Measurements from ENCODE around the gene ARHGAP25. TPM values are rescaled to one million over a fixed set of nuclear protein-coding genes. Genes with fewer than 3 reads are reported as not detected.

The ARHGAP25 gene
- total and polyA plus RNA-seq, 10 of the 15 experiments (the other 5 are each of a cell fraction or from before 2014, with no cell fraction given): 0.15 to 1.0 (median 0.46) TPM

DNA sequence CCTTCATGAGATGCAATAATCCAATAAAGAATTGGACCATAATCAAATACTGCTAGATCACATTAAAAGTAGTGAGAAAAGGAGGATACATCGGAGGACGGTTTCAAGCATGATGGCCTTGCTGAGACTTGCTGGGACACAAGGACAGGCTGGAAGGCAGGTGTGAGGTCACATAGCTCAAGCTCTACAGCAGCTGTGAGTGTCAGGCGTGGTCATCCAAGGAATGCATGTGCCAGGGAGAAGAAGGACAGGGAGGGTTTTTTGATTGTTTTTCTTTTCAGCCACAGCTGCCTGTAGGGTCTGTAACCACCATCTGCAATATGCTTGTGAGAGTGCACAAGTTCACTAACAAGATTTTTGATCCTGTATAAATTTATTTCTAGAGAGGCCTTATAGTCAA is 79.0 kb downstream of the ARHGAP25 start:
- in situ Hi-C loops (cut with MboI): no loop called here
- H3K9me3 ChIP-seq (replicated peaks; ENCODE audit: control insufficient read depth, insufficient read depth, low read length): no peaks in the 10 kb centered on the region; the same call in 2 of the 3 replicates
- no peak overlapping the region for H2AFZ ChIP-seq (ENCODE audit: control insufficient read depth, low read depth, low read length)
- SMC1A ChIA-PET (ENCODE audit: uncharacterized antibody, unreplicated experiment): no interaction called here
- WGBS (ENCODE audit: insufficient coverage, insufficient replicate concordance, low lambda C conversion rate, missing lambda C conversion rate): 78% methylated on average over 3 of the region's 3 CpGs
- RAD21 ChIA-PET (ENCODE audit: unreplicated experiment): no interaction called here
- FAIRE-seq (no peak), ATAC-seq (no peak), DNase-seq (ENCODE audit: low read depth, low spot score) (no peak)
- no peak overlapping the region for H3K9ac ChIP-seq (ENCODE audit: control insufficient read depth, insufficient read depth, low read length)
- H3K4me2 ChIP-seq (ENCODE audit: control insufficient read depth, insufficient read depth): no peak overlapping the region
- H4K20me1 ChIP-seq (ENCODE audit: control insufficient read depth, insufficient read depth): no peaks in the 10 kb centered on the region
- BruUV-seq (replicated peaks): no TSS peak
- no peak for TF ChIP-seq STAT3 (IDR thresholded peaks at IDR 0.05; ENCODE audit: low read depth, low read length)
- no peak for TF ChIP-seq SP1 (IDR thresholded peaks at IDR 0.05; ENCODE audit: low read depth, low read length)
- no peak for TF ChIP-seq POLR2AphosphoS5 (IDR thresholded peaks at IDR 0.05; ENCODE audit: low read length)
- no peak for TF ChIP-seq EGR1 (IDR thresholded peaks at IDR 0.05; ENCODE audit: borderline replicate concordance in 1 of 2, low read depth in 2 of 2, low read length in 2 of 2)
- TF ChIP-seq ZNF207 (IDR thresholded peaks at IDR 0.05; ENCODE audit: borderline replicate concordance): no peak
- no peak overlapping the region for H3K27ac ChIP-seq (ENCODE audit: control insufficient read depth, insufficient read depth)
- POLR2A ChIA-PET: no interaction called here
- no peaks in the 10 kb centered on the region for H3K36me3 ChIP-seq (ENCODE audit: control insufficient read depth in 2 of 2, insufficient read depth in 2 of 2, low read length in 1 of 2)
- intact Hi-C loops (cut with micrococcal nuclease; ENCODE audit: unreplicated experiment): no loop called here
- no peak overlapping the region for H3K4me3 ChIP-seq
- CTCF ChIA-PET: no interaction called here
- no peaks in the 10 kb centered on the region for H3K79me2 ChIP-seq (ENCODE audit: control insufficient read depth, insufficient read depth, low read length)
- H3K27me3 ChIP-seq (replicated peaks in 1 of 2; ENCODE audit: control insufficient read depth in 2 of 2, insufficient read depth in 2 of 2, low read length in 1 of 2): peaks cover 0 to 3% of the 10 kb centered on the region in 2 experiments; a peak in 3 of 4 replicates
- H3K4me1 ChIP-seq (ENCODE audit: control insufficient read depth, insufficient read depth, low read length): no peaks in the 10 kb centered on the region

DNA sequence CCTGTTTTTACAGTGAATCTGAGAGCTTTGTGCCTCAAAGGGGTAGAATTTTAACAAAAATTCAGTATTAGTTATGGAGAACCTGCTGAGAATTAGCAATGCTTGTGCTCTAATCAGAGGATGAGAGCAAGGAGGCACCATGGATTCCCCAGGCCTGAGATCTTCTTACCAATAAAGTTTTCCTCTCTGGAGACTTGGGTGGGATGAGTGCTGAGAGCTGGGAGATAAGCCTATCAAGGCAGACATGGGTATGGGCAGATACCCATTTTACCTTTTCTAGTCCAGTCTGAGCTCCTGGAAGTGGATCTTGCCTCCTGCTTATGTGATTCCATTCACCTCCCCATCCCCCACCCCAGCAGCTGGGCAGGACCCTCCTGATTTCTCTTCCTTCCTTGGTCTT is 82.7 kb downstream of the ARHGAP25 start:
- Histone ChIP-seq H3K9ac (ENCODE audit: control insufficient read depth, insufficient read depth, low read length) (no peak overlapping the region), H3K4me2 (ENCODE audit: control insufficient read depth, insufficient read depth) (no peak overlapping the region), H3K27me3 (replicated peaks in 1 of 2; ENCODE audit: control insufficient read depth in 2 of 2, insufficient read depth in 2 of 2, low read length in 1 of 2) (no peaks in the 10 kb centered on the region; a peak in 2 of 4 replicates), H3K27ac (ENCODE audit: control insufficient read depth, insufficient read depth) (no peak overlapping the region), H2AFZ (ENCODE audit: control insufficient read depth, low read depth, low read length) (no peak overlapping the region), H3K36me3 (ENCODE audit: control insufficient read depth in 2 of 2, insufficient read depth in 2 of 2, low read length in 1 of 2) (no peaks in the 10 kb centered on the region), H3K4me1 (ENCODE audit: control insufficient read depth, insufficient read depth, low read length) (no peaks in the 10 kb centered on the region), H3K4me3 (no peak overlapping the region), H3K79me2 (ENCODE audit: control insufficient read depth, insufficient read depth, low read length) (no peaks in the 10 kb centered on the region), H3K9me3 (replicated peaks; ENCODE audit: control insufficient read depth, insufficient read depth, low read length) (no peaks in the 10 kb centered on the region; the same call in 2 of the 3 replicates), H4K20me1 (ENCODE audit: control insufficient read depth, insufficient read depth) (no peaks in the 10 kb centered on the region)
- RAD21 ChIA-PET (ENCODE audit: unreplicated experiment): no interaction called here
- BruUV-seq (replicated peaks): no TSS peak
- DNase-seq (ENCODE audit: low read depth, low spot score) (no peak), ATAC-seq (no peak), FAIRE-seq (no peak)
- SMC1A ChIA-PET (ENCODE audit: uncharacterized antibody, unreplicated experiment): no interaction called here
- in situ Hi-C loops (cut with MboI) (no loop called here), intact Hi-C loops (cut with micrococcal nuclease; ENCODE audit: unreplicated experiment) (no loop called here)
- POLR2A ChIA-PET: no interaction called here
- CTCF ChIA-PET: interaction anchor here (1.0 kb wide), 1 partner anchor 21 kb away, joined by 3 read pairs; no protein-coding TSS in a partner anchor
- TF ChIP-seq CEBPB (IDR thresholded peaks at IDR 0.05; ENCODE audit: borderline replicate concordance in 1 of 2, low read depth in 2 of 2, low read length in 2 of 2): no peak
- TF ChIP-seq SMAD1 (IDR thresholded peaks at IDR 0.05; ENCODE audit: low read depth, partially characterized antibody): no peak
- no peak for TF ChIP-seq NFYA (IDR thresholded peaks at IDR 0.05; ENCODE audit: borderline replicate concordance, low read depth, low read length)
- no peak for TF ChIP-seq ZNF207 (IDR thresholded peaks at IDR 0.05; ENCODE audit: borderline replicate concordance)
- TF ChIP-seq KLF5 (IDR thresholded peaks at IDR 0.05; ENCODE audit: partially characterized antibody): no peak
- no peak for TF ChIP-seq GABPA (IDR thresholded peaks at IDR 0.05; ENCODE audit: low read depth)
- TF ChIP-seq, protein P1, sequence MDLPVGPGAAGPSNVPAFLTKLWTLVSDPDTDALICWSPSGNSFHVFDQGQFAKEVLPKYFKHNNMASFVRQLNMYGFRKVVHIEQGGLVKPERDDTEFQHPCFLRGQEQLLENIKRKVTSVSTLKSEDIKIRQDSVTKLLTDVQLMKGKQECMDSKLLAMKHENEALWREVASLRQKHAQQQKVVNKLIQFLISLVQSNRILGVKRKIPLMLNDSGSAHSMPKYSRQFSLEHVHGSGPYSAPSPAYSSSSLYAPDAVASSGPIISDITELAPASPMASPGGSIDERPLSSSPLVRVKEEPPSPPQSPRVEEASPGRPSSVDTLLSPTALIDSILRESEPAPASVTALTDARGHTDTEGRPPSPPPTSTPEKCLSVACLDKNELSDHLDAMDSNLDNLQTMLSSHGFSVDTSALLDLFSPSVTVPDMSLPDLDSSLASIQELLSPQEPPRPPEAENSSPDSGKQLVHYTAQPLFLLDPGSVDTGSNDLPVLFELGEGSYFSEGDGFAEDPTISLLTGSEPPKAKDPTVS (IDR thresholded peaks at IDR 0.05; ENCODE audit: low read depth, low read length): no peak
- no peak for TF ChIP-seq IRF5 (IDR thresholded peaks at IDR 0.05; ENCODE audit: borderline replicate concordance)
- TF ChIP-seq BCL3 (IDR thresholded peaks at IDR 0.05; ENCODE audit: borderline replicate concordance, insufficient read depth, low read depth, low read length, poor library complexity, severe bottlenecking): no peak

Measured in GM12878 (cell line).